HG03342 (cell line): ENCODE data around the gene SORBS1.

ENCODE experiments used
- ATAC-seq: cut with Tn5 transposase; IDR thresholded peaks from one replicate; pipeline ENCODE4 v1.9.1; 2021; ENCODE audit warnings: mild to moderate bottlenecking, moderate library complexity; ENCODE audit not compliant: unreplicated experiment

The SORBS1 gene

GRCh38 chr10:95517536-95518454, 43.4 kb downstream of the SORBS1 start:
- ATAC-seq: no peak

- no peak for ATAC-seq
Observed at GRCh38 chr10:95516774-95517373, 44.3 kb downstream of the SORBS1 start.

DNA sequence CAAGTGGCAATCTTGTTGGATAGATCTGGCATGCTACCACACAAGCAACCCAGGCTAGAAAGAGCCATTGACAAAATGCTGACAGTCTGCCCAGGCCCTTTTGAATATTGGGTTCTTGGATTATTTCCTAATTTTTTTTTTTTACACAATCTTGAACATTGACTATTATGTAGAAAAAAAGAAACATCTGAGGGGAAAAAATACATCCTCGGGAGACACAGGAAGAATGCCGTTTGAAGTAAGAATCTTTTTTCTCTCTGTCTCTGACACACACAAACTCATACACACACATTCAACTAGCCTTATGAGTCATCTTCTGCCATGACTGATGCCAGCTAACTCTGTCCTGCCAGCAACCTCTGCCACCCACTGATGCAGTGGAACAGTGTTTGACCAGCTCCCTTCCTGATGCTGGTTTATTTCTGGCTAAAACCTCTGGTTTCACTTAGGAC, 47.2 kb downstream of the SORBS1 start:
- no peak for ATAC-seq

GRCh38 chr10:95513008-95513589, 48.1 kb downstream of the SORBS1 start:
- no peak for ATAC-seq

- no peak for ATAC-seq
Observed at GRCh38 chr10:95511314-95511713, 49.9 kb downstream of the SORBS1 start.

DNA sequence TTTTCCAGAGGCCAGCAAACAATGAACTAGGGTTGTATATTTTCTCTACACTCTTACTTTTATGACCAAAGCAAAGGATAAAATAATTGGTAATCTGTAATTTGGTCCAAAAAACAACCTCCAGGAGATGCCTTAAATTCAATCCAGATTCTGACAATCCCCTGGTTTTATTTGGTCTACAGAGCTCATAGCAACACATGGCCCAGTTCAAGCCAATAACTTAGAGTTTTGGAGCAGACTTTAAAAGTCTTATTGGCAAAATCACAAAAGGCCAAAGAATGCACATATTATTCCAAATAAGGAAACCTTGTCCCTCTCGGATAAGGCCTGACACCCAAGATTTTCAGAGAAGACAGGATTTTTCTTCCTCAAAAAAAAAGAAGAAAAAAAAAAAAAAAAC, 51.9 kb downstream of the SORBS1 start:
- no peak for ATAC-seq

DNA sequence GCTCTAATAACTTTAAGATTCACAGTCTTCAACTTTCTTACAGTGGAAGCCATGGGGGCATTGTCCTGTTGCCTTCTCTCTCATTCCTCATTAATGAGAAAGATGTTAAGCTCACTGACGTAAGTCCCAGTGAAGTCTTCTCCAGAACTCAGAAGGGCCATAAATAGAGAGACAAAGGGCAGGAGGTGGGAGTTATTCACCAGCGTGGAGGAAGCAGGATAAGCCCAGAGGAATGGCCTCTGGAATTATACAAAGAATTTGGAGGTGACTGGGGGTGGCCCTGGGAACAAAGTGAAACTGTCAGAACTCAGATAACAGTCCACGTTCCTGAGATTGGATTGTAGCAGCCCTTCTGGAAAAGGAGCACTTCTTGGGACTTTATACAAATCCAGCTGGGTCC, 52.4 kb downstream of the SORBS1 start:
- no peak for ATAC-seq

GRCh38 chr10:95506056-95506737, 55.0 kb downstream of the SORBS1 start:
- ATAC-seq: no peak

- ATAC-seq: no peak
Observed at GRCh38 chr10:95505641-95506040, 55.5 kb downstream of the SORBS1 start.

DNA sequence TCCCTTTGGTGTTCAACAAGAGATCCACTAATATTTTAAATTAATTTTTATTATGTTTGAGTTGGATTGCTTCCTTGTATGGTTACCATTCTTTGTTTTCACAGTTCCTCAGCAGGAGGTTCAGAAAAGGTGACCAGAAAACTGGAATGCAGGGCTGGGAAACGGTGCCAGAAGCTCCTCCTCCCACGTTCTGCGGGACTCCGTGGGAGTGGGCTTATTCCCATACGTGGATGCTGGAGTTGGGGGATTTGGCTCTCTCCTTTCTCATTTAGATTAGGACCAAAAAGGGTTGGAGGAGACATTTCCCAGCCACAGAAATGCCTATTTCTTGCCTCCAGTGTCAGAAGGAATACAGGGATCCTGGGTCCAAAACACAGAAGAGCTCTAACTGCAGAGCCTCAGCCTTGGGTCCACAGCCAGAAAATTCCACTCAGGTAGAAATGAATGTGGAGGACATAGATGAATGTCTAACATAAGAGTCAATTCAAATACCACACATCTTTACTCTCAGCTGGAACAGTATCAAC, 56.0 kb downstream of the SORBS1 start:
- no peak for ATAC-seq

DNA sequence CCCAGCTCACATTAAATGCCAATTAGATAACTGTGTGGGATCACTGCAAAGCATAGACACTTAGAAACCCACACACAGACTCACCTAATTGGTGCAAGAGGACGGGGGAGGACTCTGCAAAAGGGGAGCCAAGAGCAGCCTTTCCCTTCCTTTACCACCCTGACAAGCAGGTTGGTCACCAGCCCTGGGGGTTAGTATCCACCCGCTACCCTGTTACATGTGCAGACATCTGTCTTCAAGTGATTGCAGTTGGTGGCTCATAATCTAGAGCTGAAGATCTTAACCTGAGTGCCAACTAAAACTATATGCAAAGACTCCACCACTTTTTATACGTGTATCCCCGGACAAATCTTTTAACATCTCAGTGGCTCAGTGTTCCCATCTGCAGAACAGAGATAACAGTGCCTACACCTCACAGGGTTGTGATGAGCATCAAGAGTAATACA, 56.9 kb downstream of the SORBS1 start:
- ATAC-seq: no peak

GRCh38 chr10:95503526-95503925, 57.6 kb downstream of the SORBS1 start:
- ATAC-seq: no peak

GRCh38 chr10:95503001-95503400, 58.2 kb downstream of the SORBS1 start:
- ATAC-seq: no peak

- ATAC-seq: no peak
Observed at GRCh38 chr10:95502377-95502776, 58.8 kb downstream of the SORBS1 start.

- no peak for ATAC-seq
Observed at GRCh38 chr10:95501203-95502094, 59.7 kb downstream of the SORBS1 start.

DNA sequence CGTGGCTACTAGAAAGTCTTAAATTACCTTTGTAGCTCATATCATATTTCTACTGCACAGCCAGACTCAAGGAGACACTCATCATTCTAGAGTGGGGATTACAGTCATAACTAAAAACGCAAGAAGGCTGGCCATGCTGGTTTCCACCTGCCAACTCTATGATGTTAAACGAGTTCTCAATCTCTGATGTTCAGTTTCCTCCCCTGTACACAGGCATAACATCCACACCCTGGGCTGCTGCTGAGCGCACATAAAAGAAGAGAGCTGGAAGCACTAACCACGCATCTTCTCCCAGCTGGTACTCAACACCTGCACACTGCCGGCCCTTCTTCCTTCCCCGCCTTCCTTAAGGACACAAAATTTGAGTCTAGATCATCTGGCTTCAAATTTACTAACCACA, 60.5 kb downstream of the SORBS1 start:
- no peak for ATAC-seq

GRCh38 chr10:95500097-95500496, 61.1 kb downstream of the SORBS1 start:
- no peak for ATAC-seq

DNA sequence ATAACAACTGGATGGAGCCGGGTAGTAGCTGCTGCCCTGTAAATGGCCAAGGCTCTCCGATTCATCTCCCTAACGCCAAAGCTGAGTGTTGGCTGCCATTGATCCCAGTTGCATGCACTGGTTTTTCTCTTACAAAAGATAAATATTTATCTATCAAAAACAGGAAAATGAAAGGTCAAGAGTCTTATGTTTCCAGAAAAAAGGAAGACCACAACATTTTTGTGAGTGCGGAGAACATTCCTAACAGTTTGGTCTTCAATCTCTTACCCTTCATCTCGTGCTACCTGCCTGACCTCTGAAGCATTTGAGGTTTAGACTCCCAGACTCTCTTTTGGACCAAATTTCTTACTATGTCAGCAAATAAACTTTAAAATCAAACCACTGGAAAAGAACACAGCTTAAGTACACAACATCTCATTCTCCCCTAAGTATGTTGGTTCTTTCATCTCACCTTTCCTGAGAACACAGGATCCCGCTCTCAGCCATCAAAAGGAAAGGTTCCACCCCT, 61.6 kb downstream of the SORBS1 start:
- no peak for ATAC-seq

DNA sequence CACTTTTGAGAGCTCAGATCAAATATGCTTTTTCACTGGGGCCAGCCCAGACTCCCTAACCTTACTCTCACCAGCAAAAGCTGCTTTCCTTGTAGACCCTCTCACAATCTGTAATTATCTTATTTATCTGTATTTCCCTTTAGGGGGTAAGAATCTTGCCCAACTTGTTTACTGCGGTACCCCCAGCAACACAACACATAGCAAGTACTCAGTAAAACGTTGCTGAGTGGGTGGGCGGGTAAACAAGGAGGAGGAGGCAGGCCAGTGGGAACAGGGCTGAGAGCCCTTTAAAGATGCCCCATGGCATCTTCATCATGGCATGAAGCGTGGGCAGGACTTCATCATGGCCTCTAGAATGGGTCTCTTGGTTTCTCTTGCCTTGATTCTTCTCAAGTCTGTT, 64.2 kb downstream of the SORBS1 start:
- ATAC-seq: no peak
